ENCODE measurements around the gene TTC23.

- TF ChIP-seq POLR2A (IDR thresholded peaks at IDR 0.05; ENCODE audit: low read length), result no peak
- TF ChIP-seq GATA1 (IDR thresholded peaks at IDR 0.05; ENCODE audit: low read depth, low read length), result no peak
These were observed 51.5 kb downstream of the TTC23 start for GRCh38 chr15:99197856-99198255.

Measured in erythroblast (primary cell).